A673 (cell line): Measurements from ENCODE around the gene TSPAN12. TPM values are rescaled to one million over a fixed set of nuclear protein-coding genes. Genes with fewer than 3 reads are reported as not detected.

ENCODE experiments used
- BruUV-seq: library from RNA; stranded (reverse); fragments of 400-500 nt; replicated peaks from 2 replicates; lab custom pipeline; 2021; lab: Mats Ljungman, UMichigan
- CTCF ChIA-PET: fragments of 300-600 bp; sonication (Branson Sonifier 250); formaldehyde crosslinking; loops from one replicate; lab custom pipeline; 2022; ENCODE audit warnings: antibody characterized with exemption; lab: Charles Lee
- POLR2A ChIA-PET: fragments of 300-600 bp; sonication (Branson Sonifier 250); formaldehyde crosslinking; loops from one replicate; lab custom pipeline; 2022; ENCODE audit warnings: antibody characterized with exemption; ENCODE audit not compliant: low non-redundant PET; lab: Charles Lee
- DNase-seq: peaks from one replicate; pipeline ENCODE4 v3.0.0-alpha.2; 2015; ENCODE audit warnings: low spot score
- H3K27ac ChIP-seq: fragments of 200-600 bp; sonication (generic); 2 replicates; pipeline ENCODE4 v1.5.1; 2016; ENCODE audit warnings: mixed run types, low read depth, mild to moderate bottlenecking, mixed read lengths, antibody characterized with exemption, low read length; ENCODE audit not compliant: poor library complexity, severe bottlenecking
- H3K27me3 ChIP-seq: fragments of 200-600 bp; sonication (generic); replicated peaks from 2 replicates; pipeline ENCODE4 v1.6.1; 2017; ENCODE audit warnings: mixed run types, low read depth, mild to moderate bottlenecking, mixed read lengths, antibody characterized with exemption, low read length; ENCODE audit not compliant: insufficient read depth, poor library complexity
- H3K36me3 ChIP-seq: fragments of 200-600 bp; sonication (generic); 2 replicates; pipeline ENCODE4 v1.6.1; 2016; ENCODE audit warnings: mixed run types, mild to moderate bottlenecking, mixed read lengths, antibody characterized with exemption, low read length; ENCODE audit not compliant: insufficient read depth, poor library complexity, severe bottlenecking
- H3K4me1 ChIP-seq: fragments of 200-600 bp; sonication (generic); 2 replicates; pipeline ENCODE4 v1.6.1; 2017; ENCODE audit warnings: mixed run types, mild to moderate bottlenecking, mixed read lengths, antibody characterized with exemption, low read length; ENCODE audit not compliant: insufficient read depth, poor library complexity, severe bottlenecking
- H3K4me3 ChIP-seq: fragments of 200-600 bp; sonication (generic); 2 replicates; pipeline ENCODE4 v1.5.1; 2016; ENCODE audit warnings: low read depth, mixed run types, mild to moderate bottlenecking, mixed read lengths, low read length; ENCODE audit not compliant: poor library complexity, severe bottlenecking
- H3K9me3 ChIP-seq: fragments of 200-600 bp; sonication (generic); 2 replicates; pipeline ENCODE4 v1.6.1; 2016; ENCODE audit warnings: mixed run types, low read depth, mild to moderate bottlenecking, mixed read lengths, antibody characterized with exemption, low read length; ENCODE audit not compliant: poor library complexity, severe bottlenecking
- CTCF ChIP-seq: fragments of 300-800, 200-600 bp; sonication (generic); conservative IDR thresholded peaks from 2 replicates; pipeline ENCODE4 v1.5.1; 2017; ENCODE audit warnings: low read depth, mild to moderate bottlenecking, antibody characterized with exemption, low read length, moderate library complexity, mixed read lengths
- EZH2 ChIP-seq: fragments of 200-600 bp; sonication (generic); IDR thresholded peaks from 2 replicates; pipeline ENCODE4 v1.6.1; 2017; ENCODE audit warnings: borderline replicate concordance, low read depth, mild to moderate bottlenecking, mixed read lengths, antibody characterized with exemption, low read length; ENCODE audit not compliant: poor library complexity, severe bottlenecking
- intact Hi-C: fragments of 100-400 bp; cut with micrococcal nuclease; formaldehyde crosslinking; loops from one replicate; pipeline ENCODE4 v1.10.0; 2022; ENCODE audit not compliant: unreplicated experiment
- total RNA-seq: library from RNA; stranded (reverse); gene quantifications from 2 replicates; pipeline ENCODE4 v1.2.3, GENCODE V29; 2021

Gene TSPAN12
- total RNA-seq, 1 experiment from 2014 or later, result 1.5 TPM

- no peak overlapping the region for H3K4me3 ChIP-seq
- no peaks in the 10 kb centered on the region for H3K27me3 ChIP-seq
- no peaks in the 10 kb centered on the region for H3K9me3 ChIP-seq
- intact Hi-C loops, result loop anchor here (5.0 kb wide), 2 partner anchors 50 to 300 kb away; partner anchors contain the start of gene TSPAN12
- ChIA-PET POLR2A (no interaction called here), CTCF (no interaction called here)
- peaks cover 6% of the 10 kb centered on the region for H3K4me1 ChIP-seq
- TF ChIP-seq EZH2, result no peak
- TF ChIP-seq CTCF, result no peak
- H3K27ac ChIP-seq, result no peak overlapping the region
- DNase-seq, result no peak
- BruUV-seq, result no TSS peak
- no peaks in the 10 kb centered on the region for H3K36me3 ChIP-seq
Observed at GRCh38 chr7:120807390-120807789, 50.6 kb downstream of the TSPAN12 start.

- ChIA-PET POLR2A (no interaction called here), CTCF (no interaction called here)
- H3K27ac ChIP-seq, result no peak overlapping the region
- H3K36me3 ChIP-seq, result no peaks in the 10 kb centered on the region
- peak; percentile 47 for DNase-seq
- BruUV-seq, result no TSS peak
- H3K4me3 ChIP-seq, result no peak overlapping the region
- no peaks in the 10 kb centered on the region for H3K9me3 ChIP-seq
- TF ChIP-seq CTCF, result no peak
- TF ChIP-seq EZH2, result no peak
- no peaks in the 10 kb centered on the region for H3K27me3 ChIP-seq
- H3K4me1 ChIP-seq, result peaks cover 6% of the 10 kb centered on the region
- intact Hi-C loops, result loop anchor here (5.0 kb wide), 2 partner anchors 51 to 301 kb away; partner anchors contain the start of gene TSPAN12
Observed at GRCh38 chr7:120806669-120807068, 51.3 kb downstream of the TSPAN12 start.

- DNase-seq, result peak; percentile 82
- H3K27ac ChIP-seq, result no peak overlapping the region
- H3K27me3 ChIP-seq, result no peaks in the 10 kb centered on the region
- H3K4me3 ChIP-seq, result no peak overlapping the region
- intact Hi-C loops, result loop anchor here (2.0 to 5.0 kb wide), 3 partner anchors 51 to 301 kb away; partner anchors contain the start of gene TSPAN12
- POLR2A ChIA-PET, result no interaction called here
- CTCF ChIA-PET, result interaction anchor here (1.0 kb wide), 1 partner anchor 14 kb away, joined by 3 read pairs; no protein-coding TSS in a partner anchor
- no peaks in the 10 kb centered on the region for H3K36me3 ChIP-seq
- H3K4me1 ChIP-seq, result peaks cover 6% of the 10 kb centered on the region
- H3K9me3 ChIP-seq, result no peaks in the 10 kb centered on the region
- TF ChIP-seq EZH2 (no peak), CTCF (peak; percentile 87)
- BruUV-seq, result no TSS peak
Observed at GRCh38 chr7:120805636-120806388, 52.1 kb downstream of the TSPAN12 start.
